KOPT-K1 (cell line): ENCODE data around the gene EPN3.

Experiments
- H3K27ac ChIP-seq: fragments of 200-600 bp; sonication (generic); 2 replicates; pipeline ENCODE4 v1.5.1; 2016; ENCODE audit warnings: antibody characterized with exemption, mild to moderate bottlenecking, low read depth, low read length; ENCODE audit not compliant: poor library complexity, severe bottlenecking
- H3K36me3 ChIP-seq: fragments of 200-600 bp; sonication (generic); 2 replicates; pipeline ENCODE4 v1.5.1; 2017; ENCODE audit warnings: antibody characterized with exemption, mild to moderate bottlenecking, low read length, moderate library complexity; ENCODE audit not compliant: insufficient read depth
- H3K9me3 ChIP-seq: fragments of 200-600 bp; sonication (generic); 2 replicates; pipeline ENCODE4 v1.5.1; 2017; ENCODE audit warnings: antibody characterized with exemption, low read length, mild to moderate bottlenecking; ENCODE audit not compliant: insufficient read depth, poor library complexity, severe bottlenecking

The EPN3 gene

DNA sequence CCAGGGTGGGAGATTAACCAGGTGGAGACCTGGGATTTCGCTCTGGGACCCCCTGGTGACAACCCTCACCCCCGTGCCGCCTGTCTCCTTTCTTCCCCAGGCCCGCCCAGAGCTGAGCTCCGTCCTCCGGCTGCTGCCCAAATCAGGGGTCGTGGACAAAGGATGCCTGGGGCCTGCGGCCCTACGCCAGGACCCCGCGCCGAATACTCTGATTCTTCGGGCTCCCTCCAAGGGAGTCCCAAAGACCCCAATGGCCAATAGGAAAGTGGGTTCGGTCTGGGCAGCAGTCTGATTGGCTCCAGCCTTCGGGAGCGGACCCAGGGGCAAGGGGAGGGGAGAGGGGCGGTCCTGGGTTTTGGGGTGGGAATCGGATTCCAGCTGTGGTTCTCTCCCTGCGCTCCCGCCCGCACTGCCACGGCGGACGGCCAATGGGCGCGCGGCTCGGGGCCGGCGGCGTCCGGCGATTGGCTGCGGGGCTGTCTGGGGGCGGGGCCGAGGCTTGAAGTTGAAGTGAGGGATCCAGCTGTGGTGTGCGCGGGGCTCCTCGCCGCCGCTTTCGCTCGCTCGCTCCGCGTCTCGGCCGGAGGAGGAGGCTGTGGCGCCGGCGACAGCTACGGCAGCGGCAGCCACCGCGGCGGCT, 27.8 kb downstream of the EPN3 start, which contains the start of gene CACNA1G:
CACNA1G (plus strand) TSS at position 531 of the 640 bp plus-strand sequence. CDS start 745 bp downstream, outside the sequence.
- Histone ChIP-seq H3K36me3 (no peaks in the 10 kb centered on the region), H3K9me3 (no peaks in the 10 kb centered on the region), H3K27ac (no peak within 1 kb of the TSS)

DNA sequence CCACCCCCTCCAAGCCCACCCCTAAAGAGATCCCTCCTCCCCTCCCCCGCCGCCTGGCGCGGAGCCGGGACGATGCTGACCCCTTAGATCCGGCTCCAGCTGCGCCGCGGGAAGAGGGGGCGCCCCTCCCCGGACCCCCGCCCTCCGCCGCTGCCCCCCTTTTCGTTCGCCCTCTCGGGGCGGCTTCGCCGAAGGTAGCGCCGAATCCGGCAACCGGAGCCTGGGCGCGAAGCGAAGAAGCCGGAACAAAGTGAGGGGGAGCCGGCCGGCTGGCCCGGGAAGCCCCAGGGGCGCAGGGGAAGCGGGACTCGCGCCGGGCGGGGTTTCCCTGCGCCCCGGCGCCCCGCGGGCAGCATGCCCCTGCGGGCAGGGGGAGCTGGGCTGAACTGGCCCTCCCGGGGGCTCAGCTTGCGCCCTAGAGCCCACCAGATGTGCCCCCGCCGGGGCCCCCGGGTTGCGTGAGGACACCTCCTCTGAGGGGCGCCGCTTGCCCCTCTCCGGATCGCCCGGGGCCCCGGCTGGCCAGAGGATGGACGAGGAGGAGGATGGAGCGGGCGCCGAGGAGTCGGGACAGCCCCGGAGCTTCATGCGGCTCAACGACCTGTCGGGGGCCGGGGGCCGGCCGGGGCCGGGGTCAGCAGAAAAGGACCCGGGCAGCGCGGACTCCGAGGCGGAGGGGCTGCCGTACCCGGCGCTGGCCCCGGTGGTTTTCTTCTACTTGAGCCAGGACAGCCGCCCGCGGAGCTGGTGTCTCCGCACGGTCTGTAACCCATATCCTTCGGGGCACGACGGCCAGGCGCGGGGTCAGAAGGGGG, 28.6 kb downstream of the EPN3 start:
- no peaks in the 10 kb centered on the region for H3K9me3 ChIP-seq
- no peaks in the 10 kb centered on the region for H3K36me3 ChIP-seq
- no peak overlapping the region for H3K27ac ChIP-seq

DNA sequence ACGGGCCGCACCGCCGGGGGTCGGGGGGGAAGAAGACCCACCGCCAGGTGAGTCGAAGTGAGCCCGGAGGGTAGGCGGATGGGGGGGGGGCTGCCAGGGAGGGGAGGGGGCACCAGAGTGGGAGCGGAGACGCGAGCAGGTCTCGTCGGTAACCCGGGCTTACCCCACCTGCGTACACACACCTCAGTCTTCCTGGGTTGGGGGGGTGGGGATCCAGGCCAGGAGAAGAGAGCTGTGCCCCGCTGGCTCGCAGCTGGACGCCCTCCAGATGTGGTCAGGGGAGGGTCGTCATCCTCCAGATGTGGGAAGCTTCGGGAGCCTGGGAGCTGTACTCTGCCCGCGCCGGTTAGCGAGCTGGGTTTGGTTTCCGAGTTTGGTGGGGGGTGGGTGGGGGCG, 29.2 kb downstream of the EPN3 start:
- Histone ChIP-seq H3K27ac (no peak overlapping the region), H3K9me3 (no peaks in the 10 kb centered on the region), H3K36me3 (no peaks in the 10 kb centered on the region)

DNA sequence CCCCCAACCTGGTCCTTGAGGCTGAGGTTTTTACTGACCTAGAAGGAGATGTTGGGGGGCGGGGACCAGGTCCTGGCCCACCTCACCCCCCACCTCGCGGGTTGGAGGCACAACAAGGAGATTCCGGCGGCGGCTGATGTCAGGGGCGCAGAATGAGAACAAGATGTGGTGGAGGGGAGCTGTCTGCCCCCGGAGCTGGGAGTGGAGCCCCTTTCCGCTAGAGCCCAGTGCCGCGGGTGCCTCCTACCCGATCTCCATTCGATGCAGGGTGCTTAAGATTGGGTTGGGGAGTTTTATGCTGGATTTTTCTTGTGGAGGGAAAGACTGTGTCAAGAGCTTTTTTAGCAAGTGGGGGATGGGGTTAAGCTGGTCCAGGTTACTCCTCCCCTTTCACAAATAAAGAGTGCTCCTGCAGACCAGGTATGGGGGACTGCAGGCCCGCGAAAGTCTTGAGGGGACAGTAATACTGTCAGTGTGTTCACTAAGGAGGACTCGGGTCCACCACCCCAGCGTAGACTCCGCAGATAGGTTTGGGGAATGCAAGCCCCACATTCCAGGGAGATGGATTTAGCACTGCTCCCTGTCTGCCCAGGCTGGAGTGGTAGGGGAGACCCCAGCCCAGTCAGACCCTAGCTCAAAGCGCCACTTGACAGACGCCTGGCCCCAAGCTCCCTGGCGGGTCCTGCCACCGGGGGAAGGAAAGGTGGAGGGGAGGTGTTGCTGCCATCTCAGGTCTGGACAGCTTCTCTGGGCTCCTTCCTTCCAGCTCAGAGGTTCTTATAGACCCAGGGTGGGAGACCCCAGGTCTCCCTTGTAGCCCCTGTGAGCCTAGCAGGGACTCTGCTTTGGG, 29.9 kb downstream of the EPN3 start:
- no peaks in the 10 kb centered on the region for H3K36me3 ChIP-seq
- no peak overlapping the region for H3K27ac ChIP-seq
- no peaks in the 10 kb centered on the region for H3K9me3 ChIP-seq

- Histone ChIP-seq H3K36me3 (no peaks in the 10 kb centered on the region), H3K27ac (no peak overlapping the region), H3K9me3 (no peaks in the 10 kb centered on the region)
Observed at GRCh38 chr17:50563092-50563511, 30.6 kb downstream of the EPN3 start.

- H3K27ac ChIP-seq = no peak overlapping the region
- H3K9me3 ChIP-seq = no peaks in the 10 kb centered on the region
Observed at GRCh38 chr17:50564916-50565315, 32.4 kb downstream of the EPN3 start.

DNA sequence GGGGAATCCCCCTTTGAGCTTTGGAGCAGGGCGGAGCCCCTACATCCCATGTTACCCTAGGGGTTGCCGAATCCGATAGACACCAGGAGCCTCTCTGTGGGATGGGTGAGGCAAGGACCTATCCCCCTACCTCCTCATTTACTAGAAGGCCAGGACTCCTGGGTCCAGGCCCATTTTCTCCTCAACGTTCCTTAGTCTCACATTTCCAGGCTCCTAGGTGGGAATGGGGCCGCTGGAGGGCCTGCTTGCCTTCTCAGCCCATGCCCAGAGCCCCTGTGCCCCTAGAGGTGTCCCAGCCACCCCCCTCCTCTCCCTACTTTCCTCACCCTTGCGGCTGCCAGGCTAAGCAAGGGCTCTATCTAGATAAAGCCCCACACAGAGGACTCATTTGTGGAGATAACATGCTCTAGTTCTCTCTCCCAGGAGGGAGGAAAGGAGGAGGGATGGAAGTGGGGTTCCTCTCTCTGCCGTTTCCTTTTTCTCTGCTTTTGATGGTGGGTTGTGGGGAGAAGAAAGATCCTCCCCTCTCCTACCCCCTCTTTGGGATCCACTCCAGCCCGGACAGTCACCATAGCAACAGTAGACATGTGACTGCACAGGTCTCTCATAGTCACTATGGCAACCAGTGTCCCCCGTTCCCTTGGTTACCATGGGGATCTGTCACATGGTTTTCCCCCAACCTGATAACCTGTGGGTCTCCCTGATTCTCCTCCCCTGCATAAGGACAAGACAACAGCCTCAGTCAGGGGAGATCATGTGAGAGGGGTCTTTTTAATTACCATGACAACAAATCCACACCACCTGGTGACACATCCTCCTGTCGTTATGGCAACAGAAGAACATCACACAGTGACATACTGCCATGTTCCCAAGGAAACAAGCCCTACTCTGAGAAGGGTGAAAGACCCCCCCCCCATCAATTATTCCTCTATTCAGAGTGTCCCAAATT, 33.1 kb downstream of the EPN3 start:
- Histone ChIP-seq H3K27ac (no peak overlapping the region), H3K36me3 (no peaks in the 10 kb centered on the region)

More at GRCh38 chr17:50564916-50565315, 32.4 kb downstream of the EPN3 start:
- no peaks in the 10 kb centered on the region for H3K36me3 ChIP-seq

GRCh38 chr17:50566886-50567285, 34.4 kb downstream of the EPN3 start:
- no peaks in the 10 kb centered on the region for H3K9me3 ChIP-seq
- no peak overlapping the region for H3K27ac ChIP-seq
- no peaks in the 10 kb centered on the region for H3K36me3 ChIP-seq

More for the DNA sequence above, 33.1 kb downstream of the EPN3 start:
- H3K9me3 ChIP-seq = no peaks in the 10 kb centered on the region

DNA sequence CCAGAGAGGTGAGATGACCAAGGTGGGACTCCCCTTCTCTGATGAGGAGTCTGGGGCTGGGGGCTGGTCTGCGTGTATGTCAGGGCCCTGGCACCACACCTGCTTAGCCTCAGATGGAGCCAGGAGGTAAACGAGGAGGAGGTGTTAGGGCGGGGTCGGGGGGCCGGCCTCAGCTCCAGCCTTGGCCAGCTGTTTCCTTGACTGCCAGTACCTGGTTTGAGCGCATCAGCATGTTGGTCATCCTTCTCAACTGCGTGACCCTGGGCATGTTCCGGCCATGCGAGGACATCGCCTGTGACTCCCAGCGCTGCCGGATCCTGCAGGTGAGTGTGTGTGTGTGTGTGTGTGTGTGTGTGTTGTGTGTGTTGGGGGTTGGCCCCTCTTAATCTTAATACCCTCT, 36.1 kb downstream of the EPN3 start:
- H3K9me3 ChIP-seq = no peaks in the 10 kb centered on the region
- no peaks in the 10 kb centered on the region for H3K36me3 ChIP-seq
- no peak overlapping the region for H3K27ac ChIP-seq

- no peaks in the 10 kb centered on the region for H3K9me3 ChIP-seq
- no peaks in the 10 kb centered on the region for H3K36me3 ChIP-seq
- H3K27ac ChIP-seq = no peak overlapping the region
Observed at GRCh38 chr17:50569592-50569991, 37.1 kb downstream of the EPN3 start.

- no peaks in the 10 kb centered on the region for H3K36me3 ChIP-seq
- H3K9me3 ChIP-seq = no peaks in the 10 kb centered on the region
Observed at GRCh38 chr17:50570032-50570431, 37.5 kb downstream of the EPN3 start.

DNA sequence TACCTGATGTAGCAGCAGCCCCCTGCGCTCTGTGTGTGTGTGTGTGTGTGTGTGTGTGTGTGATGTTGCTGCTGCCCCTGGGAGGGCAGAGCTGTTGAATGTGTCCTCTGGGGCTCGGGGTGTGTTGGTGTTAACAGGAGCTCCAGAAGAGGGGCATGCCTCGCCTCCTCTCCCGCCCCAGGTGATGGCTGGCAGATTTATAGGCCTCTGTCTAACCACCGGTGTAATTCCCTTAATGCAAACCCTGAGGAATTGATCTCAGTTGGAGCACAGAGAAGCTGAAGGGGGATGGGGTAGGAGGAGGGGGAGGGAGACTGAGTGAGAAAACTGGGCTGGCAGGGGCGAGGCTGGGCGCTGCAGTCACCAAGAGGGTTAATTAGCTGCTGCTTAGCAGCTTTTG, 38.0 kb downstream of the EPN3 start:
- Histone ChIP-seq H3K9me3 (no peaks in the 10 kb centered on the region), H3K36me3 (no peaks in the 10 kb centered on the region), H3K27ac (no peak overlapping the region)

More at GRCh38 chr17:50570032-50570431, 37.5 kb downstream of the EPN3 start:
- H3K27ac ChIP-seq = no peak overlapping the region

DNA sequence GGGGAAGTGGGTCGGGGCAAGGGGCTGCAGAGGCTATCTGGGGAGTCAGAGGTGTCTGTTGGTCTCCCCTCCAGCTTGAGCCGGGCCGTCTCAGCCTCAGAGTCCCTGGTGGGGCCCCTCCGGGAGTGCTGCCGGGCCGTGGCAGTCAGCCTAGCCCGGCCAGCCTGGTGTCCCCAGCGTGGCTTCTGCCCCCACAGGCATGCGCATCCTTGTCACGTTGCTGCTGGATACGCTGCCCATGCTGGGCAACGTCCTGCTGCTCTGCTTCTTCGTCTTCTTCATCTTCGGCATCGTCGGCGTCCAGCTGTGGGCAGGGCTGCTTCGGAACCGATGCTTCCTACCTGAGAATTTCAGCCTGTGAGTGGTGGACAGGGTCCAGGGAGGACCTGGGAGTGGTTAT, 39.1 kb downstream of the EPN3 start:
- no peak overlapping the region for H3K27ac ChIP-seq
- no peaks in the 10 kb centered on the region for H3K9me3 ChIP-seq

DNA sequence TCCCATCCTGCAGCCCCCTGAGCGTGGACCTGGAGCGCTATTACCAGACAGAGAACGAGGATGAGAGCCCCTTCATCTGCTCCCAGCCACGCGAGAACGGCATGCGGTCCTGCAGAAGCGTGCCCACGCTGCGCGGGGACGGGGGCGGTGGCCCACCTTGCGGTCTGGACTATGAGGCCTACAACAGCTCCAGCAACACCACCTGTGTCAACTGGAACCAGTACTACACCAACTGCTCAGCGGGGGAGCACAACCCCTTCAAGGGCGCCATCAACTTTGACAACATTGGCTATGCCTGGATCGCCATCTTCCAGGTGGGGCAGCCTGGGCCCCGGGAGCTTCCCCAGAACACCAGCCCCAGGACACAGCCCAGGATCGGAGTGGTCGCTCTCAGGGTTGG, 40.0 kb downstream of the EPN3 start:
- no peaks in the 10 kb centered on the region for H3K36me3 ChIP-seq
- H3K27ac ChIP-seq = no peak overlapping the region
- no peaks in the 10 kb centered on the region for H3K9me3 ChIP-seq

More for the DNA sequence above, 39.1 kb downstream of the EPN3 start:
- no peaks in the 10 kb centered on the region for H3K36me3 ChIP-seq
